SK-N-SH (cell line): Measurements from ENCODE around the gene BSN. TPM values are rescaled to one million over a fixed set of nuclear protein-coding genes. Genes with fewer than 3 reads are reported as not detected.

Source experiments
- CTCF ChIA-PET: fragments of 300-600, 350-600 bp; formaldehyde crosslinking; extraction: SDS; loops from one replicate; lab custom pipeline; 2021; lab: Yijun Ruan, JAX
- POLR2A ChIA-PET: fragments of 350-600 bp; sonication (Branson Sonifier 250); formaldehyde crosslinking; extraction: SDS; loops from one replicate; lab custom pipeline; 2020; ENCODE audit warnings: antibody characterized with exemption, inconsistent platforms; lab: Yijun Ruan, JAX
- DNase-seq: peaks from one replicate; pipeline ENCODE4 v3.0.0; 2012
- H2AFZ ChIP-seq: fragments of 200-600 bp; sonication (generic); 2 replicates; pipeline ENCODE4 v1.8.1; 2016; ENCODE audit warnings: antibody characterized with exemption, mild to moderate bottlenecking, low read depth
- H3F3A ChIP-seq: fragments of 200-600 bp; sonication (generic); replicated peaks from 2 replicates; pipeline ENCODE3; 2016; ENCODE audit warnings: antibody characterized with exemption, mild to moderate bottlenecking; ENCODE audit not compliant: insufficient read depth
- H3K27ac ChIP-seq, 2 experiments: fragments of 200-500 bp in 1 of 2; fragments of 200-600 bp in 1 of 2; sonication (Bioruptor generic) in 1 of 2; sonication (generic), shearing (Covaris generic) in 1 of 2; 2 replicates each; pipeline versions ENCODE4 v1.5.1 to v1.6.1; 2014 to 2016; ENCODE audit warnings: low read depth in 2 of 2, inconsistent platforms in 1 of 2, low read length in 1 of 2, mild to moderate bottlenecking in 1 of 2, mixed read lengths in 1 of 2
- H3K27me3 ChIP-seq: fragments of 200-600 bp; sonication (generic), shearing (Covaris generic); 2 replicates; pipeline ENCODE4 v1.6.1; 2016; ENCODE audit warnings: mixed run types; ENCODE audit not compliant: insufficient read depth
- H3K36me3 ChIP-seq, 2 experiments: fragments of 200-500 bp in 1 of 2; fragments of 200-600 bp in 1 of 2; sonication (Bioruptor generic) in 1 of 2; sonication (generic) in 1 of 2; replicated peaks in 1 of 2; 2 replicates each; pipeline versions ENCODE3 to v1.5.1; 2014 to 2016; ENCODE audit warnings: low read length in 1 of 2, mild to moderate bottlenecking in 1 of 2; ENCODE audit not compliant: insufficient read depth in 2 of 2, control insufficient read depth in 1 of 2
- H3K4me1 ChIP-seq, 2 experiments: fragments of 200-500 bp in 1 of 2; fragments of 200-600 bp in 1 of 2; sonication (Bioruptor generic) in 1 of 2; sonication (generic), shearing (Covaris generic) in 1 of 2; 2 replicates each; pipeline versions ENCODE4 v1.5.1 to v1.6.1; 2014 to 2016; ENCODE audit warnings: low read depth in 1 of 2, low read length in 1 of 2, mixed run types in 1 of 2; ENCODE audit not compliant: insufficient read depth in 2 of 2, control insufficient read depth in 1 of 2
- H3K4me2 ChIP-seq: fragments of 200-600 bp; sonication (generic), shearing (Covaris generic); 2 replicates; pipeline ENCODE4 v1.6.1; 2017; ENCODE audit warnings: mixed run types
- H3K4me3 ChIP-seq, 2 experiments: fragments of 200-500 bp in 1 of 2; fragments of 200-600 bp in 1 of 2; sonication (Bioruptor generic) in 1 of 2; sonication (generic), shearing (Covaris generic) in 1 of 2; 2 replicates each; pipeline versions ENCODE4 v1.5.1 to v1.8.1; 2014 to 2016; ENCODE audit warnings: low read depth in 2 of 2, inconsistent platforms in 1 of 2, low read length in 1 of 2, mild to moderate bottlenecking in 1 of 2, mixed read lengths in 1 of 2, moderate library complexity in 1 of 2
- H3K79me2 ChIP-seq: fragments of 200-600 bp; sonication (generic); 2 replicates; pipeline ENCODE4 v1.8.1; 2017; ENCODE audit warnings: mild to moderate bottlenecking; ENCODE audit not compliant: insufficient read depth
- H3K9ac ChIP-seq: fragments of 200-600 bp; sonication (generic); 2 replicates; pipeline ENCODE4 v1.6.1; 2017; ENCODE audit warnings: mixed run types
- H3K9me2 ChIP-seq: fragments of 200-600 bp; sonication (generic); 2 replicates; pipeline ENCODE4 v1.6.1; 2017; ENCODE audit warnings: mixed run types
- H3K9me3 ChIP-seq: fragments of 200-600 bp; sonication (generic); 2 replicates; pipeline ENCODE4 v1.6.1; 2017; ENCODE audit warnings: mixed run types, mild to moderate bottlenecking, moderate library complexity
- H4K20me1 ChIP-seq: fragments of 200-600 bp; sonication (generic); 2 replicates; pipeline ENCODE4 v1.6.1; 2017; ENCODE audit warnings: mild to moderate bottlenecking, mixed run types; ENCODE audit not compliant: insufficient read depth
- CHD2 ChIP-seq: fragments of 150-350 bp; IDR thresholded peaks from 2 replicates; pipeline ENCODE4 v1.6.1; 2018; ENCODE audit warnings: low read length; ENCODE audit not compliant: partially characterized antibody
- ELF1 ChIP-seq: IDR thresholded peaks from 2 replicates; pipeline ENCODE4 v1.4.0; 2012
- EP300 ChIP-seq, 2 experiments: IDR thresholded peaks; 2 replicates each; pipeline versions ENCODE4 v1.4.0 to v1.6.1; 2012; ENCODE audit warnings: borderline replicate concordance in 1 of 2, low read depth in 1 of 2, low read length in 1 of 2
- FOSL2 ChIP-seq: IDR thresholded peaks from 2 replicates; pipeline ENCODE4 v1.4.0; 2012; ENCODE audit warnings: low read depth, mild to moderate bottlenecking, moderate library complexity, borderline replicate concordance
- FOXJ3 ChIP-seq: sonication (generic); formaldehyde crosslinking; IDR thresholded peaks from 2 replicates; pipeline ENCODE4 v1.5.1; 2020; ENCODE audit warnings: mild to moderate bottlenecking, missing genetic modification reagents
- GATA2 ChIP-seq: sonication (generic); formaldehyde crosslinking; IDR thresholded peaks from 2 replicates; pipeline ENCODE4 v1.5.0; 2020; ENCODE audit warnings: mild to moderate bottlenecking, missing genetic modification reagents
- JUND ChIP-seq: IDR thresholded peaks from 2 replicates; pipeline ENCODE4 v1.4.0; 2012
- MAX ChIP-seq: IDR thresholded peaks from 2 replicates; pipeline ENCODE4 v1.4.0; 2012; ENCODE audit warnings: low read depth
- MEF2A ChIP-seq: IDR thresholded peaks from 2 replicates; pipeline ENCODE4 v1.4.0; 2012; ENCODE audit warnings: low read depth, borderline replicate concordance
- NFIC ChIP-seq: IDR thresholded peaks from 2 replicates; pipeline ENCODE4 v1.4.0; 2012; ENCODE audit warnings: borderline replicate concordance
- NRF1 ChIP-seq: IDR thresholded peaks from 2 replicates; pipeline ENCODE4 v1.6.1; 2012; ENCODE audit warnings: low read depth, mild to moderate bottlenecking, low read length
- RCOR1 ChIP-seq: fragments of 150-350 bp; IDR thresholded peaks from 2 replicates; pipeline ENCODE4 v1.6.1; 2017; ENCODE audit warnings: antibody characterized with exemption, low read length
- SIN3A ChIP-seq: IDR thresholded peaks from 2 replicates; pipeline ENCODE4 v1.6.1; 2012; ENCODE audit warnings: low read depth, mild to moderate bottlenecking, low read length, moderate library complexity, borderline replicate concordance
- ZBTB33 ChIP-seq: IDR thresholded peaks from 2 replicates; pipeline ENCODE4 v1.4.0; 2012; ENCODE audit warnings: low read depth, borderline replicate concordance
- WGBS: methylation state at CpG from one replicate; pipeline ENCODE4 v1.1.6; 2017; ENCODE audit warnings: low lambda C conversion rate; 5-methylcytosine and 5-hydroxymethylcytosine counted together
- polyA plus RNA-seq, 3 experiments: library from polyadenylated mRNA; depleted of rRNA; stranded (reverse); fragments of >200 nt; gene quantifications; 2 replicates each; pipeline ENCODE4 v1.2.3, GENCODE V29; 2012
- TF ChIP-seq, protein P1 (sequence below): fragments of 150-350 bp; IDR thresholded peaks from 2 replicates; pipeline ENCODE4 v1.6.1; 2017; ENCODE audit warnings: antibody characterized with exemption, low read length, low read depth, borderline replicate concordance
- TF ChIP-seq, protein P2 (sequence below): IDR thresholded peaks from 2 replicates; pipeline ENCODE4; 2012
- TF ChIP-seq, protein P3 (sequence below): IDR thresholded peaks from 2 replicates; pipeline ENCODE4 v1.6.1; 2012; ENCODE audit warnings: mild to moderate bottlenecking, low read depth, low read length, moderate library complexity

Gene BSN
- polyA plus RNA-seq, 1 of the 3 experiments (the other 2 are of a cell fraction): 0.07 TPM

DNA sequence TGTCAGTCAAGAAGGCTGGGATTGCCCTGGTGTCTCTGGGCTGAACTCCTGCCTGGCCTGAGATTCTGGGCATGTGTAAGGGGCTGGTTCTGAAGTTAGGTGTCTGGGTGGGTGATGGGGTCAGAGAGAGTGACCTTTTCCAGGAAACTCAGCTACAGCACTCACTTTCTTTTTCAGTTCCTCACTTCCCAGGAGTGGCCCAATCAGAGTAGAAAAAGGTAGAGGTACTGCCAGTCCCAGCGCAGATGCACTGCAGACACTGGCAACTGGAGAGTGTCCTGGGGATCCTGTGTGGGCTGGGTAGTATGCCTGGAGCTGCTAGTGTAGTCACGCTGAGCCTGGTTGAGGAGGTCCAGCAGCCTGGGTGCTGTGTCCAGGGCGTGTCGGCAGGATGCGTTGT lies 73.4 kb downstream of the BSN start:
- Histone ChIP-seq H4K20me1 (no peaks in the 10 kb centered on the region), H3K4me1 (peaks cover 0 to 35% of the 10 kb centered on the region in 2 experiments; a peak in 1 of 4 replicates), H3K4me3 (no peak overlapping the region), H3K4me2 (no peak overlapping the region), H3F3A (no peaks in the 10 kb centered on the region), H3K36me3 (no peaks in the 10 kb centered on the region), H3K9me2 (no peaks in the 10 kb centered on the region), H3K9ac (no peak overlapping the region), H3K27me3 (peaks cover 6% of the 10 kb centered on the region; the same call in 1 of the 2 replicates), H3K27ac (peak overlapping the region in 1 of 2 experiments; percentile 78; a peak in 2 of 4 replicates), H3K79me2 (no peaks in the 10 kb centered on the region), H3K9me3 (no peaks in the 10 kb centered on the region), H2AFZ (no peak overlapping the region)
- TF ChIP-seq ZBTB33 (no peak), GATA2 (CRISPR knock-in tag) (no peak), MEF2A (no peak), RCOR1 (no peak), FOXJ3 (CRISPR knock-in tag) (no peak), MAX (no peak), NFIC (no peak)
- TF ChIP-seq, protein P1, sequence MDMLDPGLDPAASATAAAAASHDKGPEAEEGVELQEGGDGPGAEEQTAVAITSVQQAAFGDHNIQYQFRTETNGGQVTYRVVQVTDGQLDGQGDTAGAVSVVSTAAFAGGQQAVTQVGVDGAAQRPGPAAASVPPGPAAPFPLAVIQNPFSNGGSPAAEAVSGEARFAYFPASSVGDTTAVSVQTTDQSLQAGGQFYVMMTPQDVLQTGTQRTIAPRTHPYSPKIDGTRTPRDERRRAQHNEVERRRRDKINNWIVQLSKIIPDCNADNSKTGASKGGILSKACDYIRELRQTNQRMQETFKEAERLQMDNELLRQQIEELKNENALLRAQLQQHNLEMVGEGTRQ: no peak
- WGBS: 76% methylated on average over 5 of the region's 5 CpGs
- DNase-seq: no peak
- ChIA-PET POLR2A (interaction anchor here (1.2 kb wide), 1 partner anchor 88 kb away, joined by 3 read pairs; no protein-coding TSS in a partner anchor), CTCF (interaction anchor here (0.6 to 2.9 kb wide), 3 partner anchors 21 to 88 kb away, joined by 3 to 15 read pairs (median 11); no protein-coding TSS in a partner anchor)

DNA sequence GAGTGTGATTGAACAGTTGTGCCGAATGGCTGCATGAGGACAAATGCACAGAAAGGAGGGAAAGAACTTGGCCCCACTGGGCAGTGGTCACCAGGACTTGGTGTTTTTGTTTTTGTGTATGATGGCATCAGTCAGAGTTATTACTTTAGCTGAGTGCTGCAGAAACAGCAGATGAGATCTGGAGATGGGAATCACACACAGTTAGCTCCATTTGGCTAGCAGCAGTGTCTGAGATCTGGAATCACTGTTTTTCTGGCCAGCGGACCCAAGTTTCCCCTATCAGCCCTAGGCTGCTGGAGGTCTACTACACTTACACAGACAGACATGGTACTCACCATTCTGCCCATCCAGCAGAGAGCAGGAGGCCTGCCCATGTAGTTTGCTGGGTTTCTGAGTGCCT lies 74.0 kb downstream of the BSN start:
- Histone ChIP-seq H3K36me3 (no peaks in the 10 kb centered on the region), H3K4me3 (no peak overlapping the region), H3K9me3 (no peaks in the 10 kb centered on the region), H3K9me2 (no peaks in the 10 kb centered on the region), H4K20me1 (no peaks in the 10 kb centered on the region), H2AFZ (no peak overlapping the region), H3K27me3 (0 out of 2 replicates have a peak, but pooled peaks cover under 1% of the 10 kb centered on the region), H3K4me2 (no peak overlapping the region), H3K27ac (peak overlapping the region in 1 of 2 experiments; percentile 78; a peak in 2 of 4 replicates), H3K79me2 (no peaks in the 10 kb centered on the region), H3K9ac (no peak overlapping the region), H3F3A (no peaks in the 10 kb centered on the region), H3K4me1 (peaks cover 0 to 35% of the 10 kb centered on the region in 2 experiments; a peak in 1 of 4 replicates)
- peak; percentile 64 for DNase-seq
- ChIA-PET CTCF (interaction anchor here (0.6 to 2.9 kb wide), 3 partner anchors 22 to 89 kb away, joined by 3 to 15 read pairs (median 11); no protein-coding TSS in a partner anchor), POLR2A (interaction anchor here (1.2 kb wide), 1 partner anchor 89 kb away, joined by 3 read pairs; no protein-coding TSS in a partner anchor)
- TF ChIP-seq SIN3A: no peak
- TF ChIP-seq MAX: no peak
- peak; percentile 30 for TF ChIP-seq CHD2
- peak in 1 of 2 experiments; percentile 42; a peak in 1 of 4 replicates for TF ChIP-seq EP300 (IDR thresholded peaks at IDR 0.05; ENCODE audit: borderline replicate concordance in 1 of 2, low read depth in 1 of 2, low read length in 1 of 2)
- no peak for TF ChIP-seq FOSL2
- no peak; the same call in 1 of the 2 replicates for TF ChIP-seq RCOR1
- TF ChIP-seq, protein P2, sequence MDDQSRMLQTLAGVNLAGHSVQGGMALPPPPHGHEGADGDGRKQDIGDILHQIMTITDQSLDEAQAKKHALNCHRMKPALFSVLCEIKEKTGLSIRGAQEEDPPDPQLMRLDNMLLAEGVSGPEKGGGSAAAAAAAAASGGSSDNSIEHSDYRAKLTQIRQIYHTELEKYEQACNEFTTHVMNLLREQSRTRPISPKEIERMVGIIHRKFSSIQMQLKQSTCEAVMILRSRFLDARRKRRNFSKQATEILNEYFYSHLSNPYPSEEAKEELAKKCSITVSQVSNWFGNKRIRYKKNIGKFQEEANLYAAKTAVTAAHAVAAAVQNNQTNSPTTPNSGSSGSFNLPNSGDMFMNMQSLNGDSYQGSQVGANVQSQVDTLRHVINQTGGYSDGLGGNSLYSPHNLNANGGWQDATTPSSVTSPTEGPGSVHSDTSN: no peak
- TF ChIP-seq, protein P3, sequence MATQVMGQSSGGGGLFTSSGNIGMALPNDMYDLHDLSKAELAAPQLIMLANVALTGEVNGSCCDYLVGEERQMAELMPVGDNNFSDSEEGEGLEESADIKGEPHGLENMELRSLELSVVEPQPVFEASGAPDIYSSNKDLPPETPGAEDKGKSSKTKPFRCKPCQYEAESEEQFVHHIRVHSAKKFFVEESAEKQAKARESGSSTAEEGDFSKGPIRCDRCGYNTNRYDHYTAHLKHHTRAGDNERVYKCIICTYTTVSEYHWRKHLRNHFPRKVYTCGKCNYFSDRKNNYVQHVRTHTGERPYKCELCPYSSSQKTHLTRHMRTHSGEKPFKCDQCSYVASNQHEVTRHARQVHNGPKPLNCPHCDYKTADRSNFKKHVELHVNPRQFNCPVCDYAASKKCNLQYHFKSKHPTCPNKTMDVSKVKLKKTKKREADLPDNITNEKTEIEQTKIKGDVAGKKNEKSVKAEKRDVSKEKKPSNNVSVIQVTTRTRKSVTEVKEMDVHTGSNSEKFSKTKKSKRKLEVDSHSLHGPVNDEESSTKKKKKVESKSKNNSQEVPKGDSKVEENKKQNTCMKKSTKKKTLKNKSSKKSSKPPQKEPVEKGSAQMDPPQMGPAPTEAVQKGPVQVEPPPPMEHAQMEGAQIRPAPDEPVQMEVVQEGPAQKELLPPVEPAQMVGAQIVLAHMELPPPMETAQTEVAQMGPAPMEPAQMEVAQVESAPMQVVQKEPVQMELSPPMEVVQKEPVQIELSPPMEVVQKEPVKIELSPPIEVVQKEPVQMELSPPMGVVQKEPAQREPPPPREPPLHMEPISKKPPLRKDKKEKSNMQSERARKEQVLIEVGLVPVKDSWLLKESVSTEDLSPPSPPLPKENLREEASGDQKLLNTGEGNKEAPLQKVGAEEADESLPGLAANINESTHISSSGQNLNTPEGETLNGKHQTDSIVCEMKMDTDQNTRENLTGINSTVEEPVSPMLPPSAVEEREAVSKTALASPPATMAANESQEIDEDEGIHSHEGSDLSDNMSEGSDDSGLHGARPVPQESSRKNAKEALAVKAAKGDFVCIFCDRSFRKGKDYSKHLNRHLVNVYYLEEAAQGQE: no peak
- TF ChIP-seq GATA2 (CRISPR knock-in tag): peak; percentile 83
- no peak for TF ChIP-seq ELF1
- TF ChIP-seq JUND: no peak
- 0 out of 2 replicates have a peak, but pooled peaks have one; percentile 36 for TF ChIP-seq FOXJ3 (CRISPR knock-in tag)
- TF ChIP-seq NRF1: no peak
- 41% methylated on average over 2 of the region's 2 CpGs for WGBS
